ENCODE data around the gene NKAIN2.
"Not testable (repeated sequence)": the region's sequence is repeated elsewhere in the genome, so short reads cannot be mapped to it uniquely, and the experiment has no call there.

The NKAIN2 gene

GRCh38 chr6:124412657-124413056 is 609.0 kb downstream of the NKAIN2 start:
- H2BK15ac ChIP-seq (ENCODE audit: low read length); H3K14ac ChIP-seq (ENCODE audit: low read length); H4K8ac ChIP-seq (ENCODE audit: low read depth, low read length); H3K4me3 ChIP-seq (ENCODE audit: low read length in 2 of 2); H3K9ac ChIP-seq (ENCODE audit: low read depth, low read length, poor library complexity); H2BK5ac ChIP-seq (ENCODE audit: low read length); H4K91ac ChIP-seq (ENCODE audit: low read depth, low read length, poor library complexity); H3K4ac ChIP-seq (ENCODE audit: low read length); H2AK5ac ChIP-seq (ENCODE audit: low read depth, low read length); H3K27me3 ChIP-seq (ENCODE audit: control insufficient read depth in 3 of 3, insufficient read depth in 3 of 3, low read depth in 1 of 3, low read length in 3 of 3); H3K27ac ChIP-seq (replicated peaks; ENCODE audit: low read length); DNase-seq (ENCODE audit: low spot score); H2BK12ac ChIP-seq (ENCODE audit: low read length); H2AFZ ChIP-seq (ENCODE audit: low read length); H3K23ac ChIP-seq (ENCODE audit: low read depth, low read length, poor library complexity); H3K36me3 ChIP-seq (replicated peaks in 1 of 2; ENCODE audit: control insufficient read depth in 2 of 2, insufficient read depth in 2 of 2, low read length in 2 of 2); H3K79me1 ChIP-seq (ENCODE audit: low read depth, low read length); H3K9me3 ChIP-seq (replicated peaks in 1 of 2; ENCODE audit: control insufficient read depth in 2 of 2, insufficient read depth in 1 of 2, low read depth in 1 of 2, low read length in 2 of 2); H3K4me2 ChIP-seq (ENCODE audit: insufficient read depth, low read length, poor library complexity, severe bottlenecking); H3K4me1 ChIP-seq (ENCODE audit: control insufficient read depth in 2 of 2, insufficient read depth in 1 of 2, low read depth in 1 of 2, low read length in 2 of 2); H2BK120ac ChIP-seq (ENCODE audit: low read depth, low read length); H3K18ac ChIP-seq (ENCODE audit: low read length): not testable (repeated sequence)
- WGBS, 2 donors (ENCODE audit: extremely low coverage in 2 of 2, insufficient read length in 2 of 2, insufficient replicate concordance in 1 of 2): no CpG with 5 or more reads among the region's 10 CpGs

- Histone ChIP-seq H3K27ac (replicated peaks; ENCODE audit: low read length) (no peak overlapping the region), H2BK15ac (ENCODE audit: low read length) (no peak overlapping the region), H3K23ac (ENCODE audit: low read depth, low read length, poor library complexity) (no peak overlapping the region), H4K91ac (ENCODE audit: low read depth, low read length, poor library complexity) (no peak overlapping the region), H2AFZ (ENCODE audit: low read length) (no peak overlapping the region), H3K36me3 (replicated peaks in 1 of 2; ENCODE audit: control insufficient read depth in 2 of 2, insufficient read depth in 2 of 2, low read length in 2 of 2) (no peaks in the 10 kb centered on the region), H3K4ac (ENCODE audit: low read length) (no peak overlapping the region), H3K79me1 (ENCODE audit: low read depth, low read length) (no peaks in the 10 kb centered on the region), H3K27me3 (ENCODE audit: control insufficient read depth in 3 of 3, insufficient read depth in 3 of 3, low read depth in 1 of 3, low read length in 3 of 3) (no peaks in the 10 kb centered on the region), H4K8ac (ENCODE audit: low read depth, low read length) (no peak overlapping the region), H3K14ac (ENCODE audit: low read length) (no peak overlapping the region), H2BK12ac (ENCODE audit: low read length) (no peak overlapping the region), H3K18ac (ENCODE audit: low read length) (no peak overlapping the region), H3K4me2 (ENCODE audit: insufficient read depth, low read length, poor library complexity, severe bottlenecking) (no peak overlapping the region), H3K4me3 (ENCODE audit: low read length in 2 of 2) (no peak overlapping the region), H2BK120ac (ENCODE audit: low read depth, low read length) (no peak overlapping the region), H2AK5ac (ENCODE audit: low read depth, low read length) (no peak overlapping the region), H2BK5ac (ENCODE audit: low read length) (no peak overlapping the region), H3K9me3 (replicated peaks in 1 of 2; ENCODE audit: control insufficient read depth in 2 of 2, insufficient read depth in 1 of 2, low read depth in 1 of 2, low read length in 2 of 2) (peaks cover 0 to 2% of the 10 kb centered on the region in 2 donors), H3K9ac (ENCODE audit: low read depth, low read length, poor library complexity) (no peak overlapping the region), H3K4me1 (ENCODE audit: control insufficient read depth in 2 of 2, insufficient read depth in 1 of 2, low read depth in 1 of 2, low read length in 2 of 2) (peaks cover 0 to 13% of the 10 kb centered on the region in 2 donors)
- WGBS, 2 donors (ENCODE audit: extremely low coverage in 2 of 2, insufficient read length in 2 of 2, insufficient replicate concordance in 1 of 2): no CpG with 5 or more reads among the region's 4 CpGs
- no peak for DNase-seq (ENCODE audit: low spot score)
Measured at GRCh38 chr6:124420116-124420840, 616.6 kb downstream of the NKAIN2 start.

- Histone ChIP-seq H3K27ac (replicated peaks; ENCODE audit: low read length) (no peak overlapping the region), H3K79me1 (ENCODE audit: low read depth, low read length) (no peaks in the 10 kb centered on the region), H3K23ac (ENCODE audit: low read depth, low read length, poor library complexity) (no peak overlapping the region), H3K9ac (ENCODE audit: low read depth, low read length, poor library complexity) (no peak overlapping the region), H2BK15ac (ENCODE audit: low read length) (no peak overlapping the region), H3K4ac (ENCODE audit: low read length) (no peak overlapping the region), H2BK5ac (ENCODE audit: low read length) (no peak overlapping the region), H3K4me1 (ENCODE audit: control insufficient read depth in 2 of 2, insufficient read depth in 1 of 2, low read depth in 1 of 2, low read length in 2 of 2) (peaks cover 0 to 13% of the 10 kb centered on the region in 2 donors), H2AFZ (ENCODE audit: low read length) (no peak overlapping the region), H3K4me2 (ENCODE audit: insufficient read depth, low read length, poor library complexity, severe bottlenecking) (no peak overlapping the region), H4K8ac (ENCODE audit: low read depth, low read length) (no peak overlapping the region), H2AK5ac (ENCODE audit: low read depth, low read length) (no peak overlapping the region), H3K9me3 (replicated peaks in 1 of 2; ENCODE audit: control insufficient read depth in 2 of 2, insufficient read depth in 1 of 2, low read depth in 1 of 2, low read length in 2 of 2) (no peaks in the 10 kb centered on the region), H3K4me3 (ENCODE audit: low read length in 2 of 2) (no peak overlapping the region), H3K27me3 (ENCODE audit: control insufficient read depth in 3 of 3, insufficient read depth in 3 of 3, low read depth in 1 of 3, low read length in 3 of 3) (no peaks in the 10 kb centered on the region), H2BK12ac (ENCODE audit: low read length) (no peak overlapping the region), H2BK120ac (ENCODE audit: low read depth, low read length) (no peak overlapping the region), H3K14ac (ENCODE audit: low read length) (no peak overlapping the region), H3K18ac (ENCODE audit: low read length) (no peak overlapping the region), H4K91ac (ENCODE audit: low read depth, low read length, poor library complexity) (no peak overlapping the region), H3K36me3 (replicated peaks in 1 of 2; ENCODE audit: control insufficient read depth in 2 of 2, insufficient read depth in 2 of 2, low read length in 2 of 2) (no peaks in the 10 kb centered on the region)
- WGBS, 2 donors (ENCODE audit: extremely low coverage in 2 of 2, insufficient read length in 2 of 2, insufficient replicate concordance in 1 of 2): no CpG with 5 or more reads among the region's 1 CpG
- DNase-seq (ENCODE audit: low spot score): no peak
Measured at GRCh38 chr6:124423621-124424020, 620.0 kb downstream of the NKAIN2 start.

GRCh38 chr6:124430740-124431318 is 627.2 kb downstream of the NKAIN2 start:
- Histone ChIP-seq H4K8ac (ENCODE audit: low read depth, low read length) (no peak overlapping the region), H2AFZ (ENCODE audit: low read length) (no peak overlapping the region), H3K9me3 (replicated peaks in 1 of 2; ENCODE audit: control insufficient read depth in 2 of 2, insufficient read depth in 1 of 2, low read depth in 1 of 2, low read length in 2 of 2) (no peaks in the 10 kb centered on the region), H3K4me2 (ENCODE audit: insufficient read depth, low read length, poor library complexity, severe bottlenecking) (no peak overlapping the region), H3K14ac (ENCODE audit: low read length) (no peak overlapping the region), H3K4ac (ENCODE audit: low read length) (no peak overlapping the region), H3K23ac (ENCODE audit: low read depth, low read length, poor library complexity) (no peak overlapping the region), H3K36me3 (replicated peaks in 1 of 2; ENCODE audit: control insufficient read depth in 2 of 2, insufficient read depth in 2 of 2, low read length in 2 of 2) (no peaks in the 10 kb centered on the region), H2AK5ac (ENCODE audit: low read depth, low read length) (no peak overlapping the region), H2BK15ac (ENCODE audit: low read length) (no peak overlapping the region), H3K27ac (replicated peaks; ENCODE audit: low read length) (no peak overlapping the region), H3K18ac (ENCODE audit: low read length) (no peak overlapping the region), H3K27me3 (ENCODE audit: control insufficient read depth in 3 of 3, insufficient read depth in 3 of 3, low read depth in 1 of 3, low read length in 3 of 3) (no peaks in the 10 kb centered on the region), H2BK120ac (ENCODE audit: low read depth, low read length) (no peak overlapping the region), H2BK5ac (ENCODE audit: low read length) (no peak overlapping the region), H3K4me1 (ENCODE audit: control insufficient read depth in 2 of 2, insufficient read depth in 1 of 2, low read depth in 1 of 2, low read length in 2 of 2) (no peaks in the 10 kb centered on the region), H3K9ac (ENCODE audit: low read depth, low read length, poor library complexity) (no peak overlapping the region), H4K91ac (ENCODE audit: low read depth, low read length, poor library complexity) (no peak overlapping the region), H3K4me3 (ENCODE audit: low read length in 2 of 2) (no peak overlapping the region), H3K79me1 (ENCODE audit: low read depth, low read length) (no peaks in the 10 kb centered on the region), H2BK12ac (ENCODE audit: low read length) (no peak overlapping the region)
- no peak for DNase-seq (ENCODE audit: low spot score)
- WGBS, 2 donors (ENCODE audit: extremely low coverage in 2 of 2, insufficient read length in 2 of 2, insufficient replicate concordance in 1 of 2): no CpG with 5 or more reads among the region's 7 CpGs
